WTC11 (cell line): Measurements from ENCODE around the gene FAM181A. TPM values are rescaled to one million over a fixed set of nuclear protein-coding genes. Genes with fewer than 3 reads are reported as not detected.

Source experiments
- ATAC-seq: fragments of 200-7000 bp; cut with Tn5 transposase; 2 replicates; pipeline ENCODE4 v1.10.0; 2021; ENCODE audit warnings: mild to moderate bottlenecking, moderate library complexity
- CTCF ChIA-PET: fragments of 300-600 bp; sonication (Branson Sonifier 250); formaldehyde crosslinking; loops from one replicate; lab custom pipeline; 2021; ENCODE audit warnings: antibody characterized with exemption; lab: Charles Lee
- POLR2A ChIA-PET: fragments of 350-600 bp; sonication (Branson Sonifier 250); formaldehyde crosslinking; loops from one replicate; lab custom pipeline; 2021; ENCODE audit warnings: antibody characterized with exemption; lab: Charles Lee
- DNase-seq: peaks from one replicate; pipeline ENCODE4 v3.0.0; 2021; ENCODE audit warnings: low spot score
- H3K27ac Mint-ChIP-seq: 2 replicates; pipeline ENCODE4 v1.8.0; 2021; ENCODE audit warnings: mixed read lengths
- H3K27me3 Mint-ChIP-seq: 2 replicates; pipeline ENCODE4 v1.8.0; 2021; ENCODE audit warnings: low read depth, mild to moderate bottlenecking, moderate library complexity, mixed read lengths
- H3K36me3 Mint-ChIP-seq: 2 replicates; pipeline ENCODE4 v1.8.0; 2021; ENCODE audit warnings: mixed read lengths
- H3K4me1 Mint-ChIP-seq: 2 replicates; pipeline ENCODE4 v1.8.0; 2022; ENCODE audit warnings: mixed read lengths
- H3K4me3 Mint-ChIP-seq: 2 replicates; pipeline ENCODE4 v1.8.0; 2021; ENCODE audit warnings: mild to moderate bottlenecking, moderate library complexity, mixed read lengths
- H3K9me3 Mint-ChIP-seq: 2 replicates; pipeline ENCODE4 v1.8.0; 2021; ENCODE audit warnings: mixed read lengths
- IRF2 ChIP-seq: sonication (generic); formaldehyde crosslinking; IDR thresholded peaks from 2 replicates; pipeline ENCODE4 v1.8.0; 2022; ENCODE audit warnings: low read depth, missing genetic modification reagents, borderline replicate concordance
- JAZF1 ChIP-seq: fragments of 250-450 bp; sonication (Bioruptor Pico); IDR thresholded peaks from 2 replicates; pipeline ENCODE4 v1.9.0; 2021; ENCODE audit warnings: moderate library complexity, mild to moderate bottlenecking, inconsistent platforms
- JUN ChIP-seq: sonication (generic); formaldehyde crosslinking; IDR thresholded peaks from 2 replicates; pipeline ENCODE4 v1.8.0; 2023; ENCODE audit warnings: mild to moderate bottlenecking, missing genetic modification reagents
- KAT7 ChIP-seq: sonication (generic); formaldehyde crosslinking; IDR thresholded peaks from 2 replicates; pipeline ENCODE4 v1.8.1; 2023; ENCODE audit warnings: missing genetic modification reagents, mild to moderate bottlenecking, borderline replicate concordance
- NR3C1 ChIP-seq: sonication (generic); formaldehyde crosslinking; conservative IDR thresholded peaks from 2 replicates; pipeline ENCODE4 v1.8.1; 2023; ENCODE audit warnings: low read depth, mild to moderate bottlenecking, missing genetic modification reagents
- RELA ChIP-seq: sonication (generic); formaldehyde crosslinking; IDR thresholded peaks from 2 replicates; pipeline ENCODE4 v1.8.1; 2022; ENCODE audit warnings: missing genetic modification reagents, mild to moderate bottlenecking, borderline replicate concordance
- SMAD4 ChIP-seq: sonication (generic); formaldehyde crosslinking; IDR thresholded peaks from 2 replicates; pipeline ENCODE4 v1.8.0; 2022; ENCODE audit warnings: mild to moderate bottlenecking, missing genetic modification reagents
- STAT6 ChIP-seq: sonication (generic); formaldehyde crosslinking; conservative IDR thresholded peaks from 2 replicates; pipeline ENCODE4 v1.8.1; 2023; ENCODE audit warnings: mild to moderate bottlenecking, low read depth, missing genetic modification reagents, moderate library complexity
- ZNF219 ChIP-seq: sonication (generic); formaldehyde crosslinking; IDR thresholded peaks from 2 replicates; pipeline ENCODE4 v1.8.0; 2023; ENCODE audit warnings: missing genetic modification reagents, mild to moderate bottlenecking, borderline replicate concordance
- ZNF232 ChIP-seq: sonication (generic); formaldehyde crosslinking; IDR thresholded peaks from 2 replicates; pipeline ENCODE4 v1.8.0; 2022; ENCODE audit warnings: mild to moderate bottlenecking, missing genetic modification reagents
- ZSCAN18 ChIP-seq: fragments of 250-450 bp; sonication (Bioruptor Pico); IDR thresholded peaks from 2 replicates; pipeline ENCODE4 v2.1.2; 2022; ENCODE audit warnings: mild to moderate bottlenecking, moderate library complexity
- total RNA-seq: library from RNA; stranded (reverse); gene quantifications from 3 replicates; pipeline ENCODE4 v1.2.3, GENCODE V29; 2021
- TF ChIP-seq, protein P1 (sequence below): sonication (generic); formaldehyde crosslinking; IDR thresholded peaks from 2 replicates; pipeline ENCODE4 v1.8.0; 2022; ENCODE audit warnings: missing genetic modification reagents
- TF ChIP-seq, protein P2 (sequence below): sonication (generic); formaldehyde crosslinking; IDR thresholded peaks from 2 replicates; pipeline ENCODE4 v1.8.0; 2023; ENCODE audit warnings: missing genetic modification reagents
- TF ChIP-seq, protein P3 (sequence below): fragments of 250-450 bp; sonication (Bioruptor Pico); IDR thresholded peaks from 2 replicates; pipeline ENCODE4 v1.9.0; 2021; ENCODE audit warnings: mild to moderate bottlenecking, borderline replicate concordance

FAM181A gene
- total RNA-seq, 1 experiment from 2014 or later, result not detected

DNA sequence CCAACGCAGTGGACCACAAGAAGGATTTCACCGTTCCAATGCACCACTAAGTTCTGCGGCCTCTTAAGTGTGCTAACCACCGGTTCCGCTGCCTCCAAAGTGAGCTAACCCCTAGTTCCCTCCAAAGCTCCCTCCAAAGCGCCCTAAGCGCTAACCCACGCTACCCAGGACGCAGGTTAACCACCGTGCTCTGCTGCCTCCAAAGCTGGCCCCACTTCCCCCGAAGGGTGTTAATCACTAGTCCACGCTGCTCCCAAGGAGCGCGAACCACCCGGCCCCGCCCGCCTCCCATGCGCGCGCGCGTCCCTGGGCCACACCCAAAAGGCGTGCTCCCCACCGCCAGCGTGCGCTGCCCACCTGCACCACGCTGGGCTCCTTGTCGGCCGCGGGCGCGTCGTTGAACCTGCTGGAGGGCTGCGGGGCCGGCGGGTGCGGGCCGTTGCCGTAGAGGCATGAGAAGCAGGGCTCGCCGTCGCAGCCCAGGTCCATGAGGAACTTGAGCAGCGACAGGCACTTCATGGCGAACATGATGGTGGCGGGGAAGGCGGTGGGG is 11.7 kb downstream of the FAM181A start:
- CTCF ChIA-PET, result interaction anchor here (0.7 to 7.1 kb wide), 49 partner anchors 8 to 826 kb away, joined by 3 to 230 read pairs (median 12); partner anchors contain the start of genes ASB2, CCDC197, DDX24 and FAM181A
- peaks cover 10% of the 10 kb centered on the region for H3K4me1 Mint-ChIP-seq
- H3K27ac Mint-ChIP-seq, result no peak overlapping the region

GRCh38 chr14:93939304-93940229 is 12.4 kb downstream of the FAM181A start:
- Mint-ChIP-seq H3K36me3 (no peaks in the 10 kb centered on the region), H3K4me3 (peak overlapping the region; percentile 57)
- CTCF ChIA-PET, result interaction anchor here (0.6 to 7.1 kb wide), 83 partner anchors 8 to 826 kb away, joined by 3 to 230 read pairs (median 6); partner anchors contain the start of genes ASB2, CCDC197, DDX24 and FAM181A
- TF ChIP-seq KAT7 (CRISPR knock-in tag), result 0 out of 2 replicates have a peak, but pooled peaks have one; percentile 91
- TF ChIP-seq, protein P1, sequence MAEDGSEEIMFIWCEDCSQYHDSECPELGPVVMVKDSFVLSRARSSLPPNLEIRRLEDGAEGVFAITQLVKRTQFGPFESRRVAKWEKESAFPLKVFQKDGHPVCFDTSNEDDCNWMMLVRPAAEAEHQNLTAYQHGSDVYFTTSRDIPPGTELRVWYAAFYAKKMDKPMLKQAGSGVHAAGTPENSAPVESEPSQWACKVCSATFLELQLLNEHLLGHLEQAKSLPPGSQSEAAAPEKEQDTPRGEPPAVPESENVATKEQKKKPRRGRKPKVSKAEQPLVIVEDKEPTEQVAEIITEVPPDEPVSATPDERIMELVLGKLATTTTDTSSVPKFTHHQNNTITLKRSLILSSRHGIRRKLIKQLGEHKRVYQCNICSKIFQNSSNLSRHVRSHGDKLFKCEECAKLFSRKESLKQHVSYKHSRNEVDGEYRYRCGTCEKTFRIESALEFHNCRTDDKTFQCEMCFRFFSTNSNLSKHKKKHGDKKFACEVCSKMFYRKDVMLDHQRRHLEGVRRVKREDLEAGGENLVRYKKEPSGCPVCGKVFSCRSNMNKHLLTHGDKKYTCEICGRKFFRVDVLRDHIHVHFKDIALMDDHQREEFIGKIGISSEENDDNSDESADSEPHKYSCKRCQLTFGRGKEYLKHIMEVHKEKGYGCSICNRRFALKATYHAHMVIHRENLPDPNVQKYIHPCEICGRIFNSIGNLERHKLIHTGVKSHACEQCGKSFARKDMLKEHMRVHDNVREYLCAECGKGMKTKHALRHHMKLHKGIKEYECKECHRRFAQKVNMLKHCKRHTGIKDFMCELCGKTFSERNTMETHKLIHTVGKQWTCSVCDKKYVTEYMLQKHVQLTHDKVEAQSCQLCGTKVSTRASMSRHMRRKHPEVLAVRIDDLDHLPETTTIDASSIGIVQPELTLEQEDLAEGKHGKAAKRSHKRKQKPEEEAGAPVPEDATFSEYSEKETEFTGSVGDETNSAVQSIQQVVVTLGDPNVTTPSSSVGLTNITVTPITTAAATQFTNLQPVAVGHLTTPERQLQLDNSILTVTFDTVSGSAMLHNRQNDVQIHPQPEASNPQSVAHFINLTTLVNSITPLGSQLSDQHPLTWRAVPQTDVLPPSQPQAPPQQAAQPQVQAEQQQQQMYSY (CRISPR knock-in tag), result peak; percentile 12; the same call in 1 of the 2 replicates
- TF ChIP-seq ZNF219 (CRISPR knock-in tag), result 0 out of 2 replicates have a peak, but pooled peaks have one; percentile 88
- TF ChIP-seq, protein P2, sequence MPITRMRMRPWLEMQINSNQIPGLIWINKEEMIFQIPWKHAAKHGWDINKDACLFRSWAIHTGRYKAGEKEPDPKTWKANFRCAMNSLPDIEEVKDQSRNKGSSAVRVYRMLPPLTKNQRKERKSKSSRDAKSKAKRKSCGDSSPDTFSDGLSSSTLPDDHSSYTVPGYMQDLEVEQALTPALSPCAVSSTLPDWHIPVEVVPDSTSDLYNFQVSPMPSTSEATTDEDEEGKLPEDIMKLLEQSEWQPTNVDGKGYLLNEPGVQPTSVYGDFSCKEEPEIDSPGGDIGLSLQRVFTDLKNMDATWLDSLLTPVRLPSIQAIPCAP, result peak; percentile 83
- TF ChIP-seq JUN (CRISPR knock-in tag), result 0 out of 2 replicates have a peak, but pooled peaks have one; percentile 27
- no peak for TF ChIP-seq JAZF1 (CRISPR knock-in tag)
- TF ChIP-seq SMAD4 (CRISPR knock-in tag), result no peak; the same call in 1 of the 2 replicates
- peak; percentile 60; the same call in 1 of the 2 replicates for TF ChIP-seq NR3C1 (CRISPR knock-in tag)
- no peak for TF ChIP-seq ZNF232
- peak; percentile 95; the same call in 1 of the 2 replicates for TF ChIP-seq RELA (CRISPR knock-in tag)
- TF ChIP-seq, protein P3, sequence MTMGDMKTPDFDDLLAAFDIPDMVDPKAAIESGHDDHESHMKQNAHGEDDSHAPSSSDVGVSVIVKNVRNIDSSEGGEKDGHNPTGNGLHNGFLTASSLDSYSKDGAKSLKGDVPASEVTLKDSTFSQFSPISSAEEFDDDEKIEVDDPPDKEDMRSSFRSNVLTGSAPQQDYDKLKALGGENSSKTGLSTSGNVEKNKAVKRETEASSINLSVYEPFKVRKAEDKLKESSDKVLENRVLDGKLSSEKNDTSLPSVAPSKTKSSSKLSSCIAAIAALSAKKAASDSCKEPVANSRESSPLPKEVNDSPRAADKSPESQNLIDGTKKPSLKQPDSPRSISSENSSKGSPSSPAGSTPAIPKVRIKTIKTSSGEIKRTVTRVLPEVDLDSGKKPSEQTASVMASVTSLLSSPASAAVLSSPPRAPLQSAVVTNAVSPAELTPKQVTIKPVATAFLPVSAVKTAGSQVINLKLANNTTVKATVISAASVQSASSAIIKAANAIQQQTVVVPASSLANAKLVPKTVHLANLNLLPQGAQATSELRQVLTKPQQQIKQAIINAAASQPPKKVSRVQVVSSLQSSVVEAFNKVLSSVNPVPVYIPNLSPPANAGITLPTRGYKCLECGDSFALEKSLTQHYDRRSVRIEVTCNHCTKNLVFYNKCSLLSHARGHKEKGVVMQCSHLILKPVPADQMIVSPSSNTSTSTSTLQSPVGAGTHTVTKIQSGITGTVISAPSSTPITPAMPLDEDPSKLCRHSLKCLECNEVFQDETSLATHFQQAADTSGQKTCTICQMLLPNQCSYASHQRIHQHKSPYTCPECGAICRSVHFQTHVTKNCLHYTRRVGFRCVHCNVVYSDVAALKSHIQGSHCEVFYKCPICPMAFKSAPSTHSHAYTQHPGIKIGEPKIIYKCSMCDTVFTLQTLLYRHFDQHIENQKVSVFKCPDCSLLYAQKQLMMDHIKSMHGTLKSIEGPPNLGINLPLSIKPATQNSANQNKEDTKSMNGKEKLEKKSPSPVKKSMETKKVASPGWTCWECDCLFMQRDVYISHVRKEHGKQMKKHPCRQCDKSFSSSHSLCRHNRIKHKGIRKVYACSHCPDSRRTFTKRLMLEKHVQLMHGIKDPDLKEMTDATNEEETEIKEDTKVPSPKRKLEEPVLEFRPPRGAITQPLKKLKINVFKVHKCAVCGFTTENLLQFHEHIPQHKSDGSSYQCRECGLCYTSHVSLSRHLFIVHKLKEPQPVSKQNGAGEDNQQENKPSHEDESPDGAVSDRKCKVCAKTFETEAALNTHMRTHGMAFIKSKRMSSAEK (CRISPR knock-in tag), result no peak
- TF ChIP-seq ZSCAN18 (CRISPR knock-in tag), result no peak

More for the DNA sequence above, 11.7 kb downstream of the FAM181A start:
- TF ChIP-seq ZNF232 (0 out of 2 replicates have a peak, but pooled peaks have one; percentile 15), JUN (CRISPR knock-in tag) (0 out of 2 replicates have a peak, but pooled peaks have one; percentile 10), STAT6 (CRISPR knock-in tag) (no peak), IRF2 (CRISPR knock-in tag) (0 out of 2 replicates have a peak, but pooled peaks have one; percentile 82)
- POLR2A ChIA-PET, result no interaction called here
- no peaks in the 10 kb centered on the region for H3K9me3 Mint-ChIP-seq
- no peaks in the 10 kb centered on the region for H3K36me3 Mint-ChIP-seq
- peak; percentile 46 for DNase-seq
- no peak for ATAC-seq
- peaks cover 30% of the 10 kb centered on the region for H3K27me3 Mint-ChIP-seq
- H3K4me3 Mint-ChIP-seq, result peak overlapping the region; percentile 57

More at GRCh38 chr14:93939304-93940229, 12.4 kb downstream of the FAM181A start:
- ATAC-seq (peak; percentile 90), DNase-seq (peak; percentile 93)
- Mint-ChIP-seq H3K27me3 (peaks cover 30% of the 10 kb centered on the region), H3K4me1 (peaks cover 10% of the 10 kb centered on the region), H3K27ac (no peak overlapping the region), H3K9me3 (no peaks in the 10 kb centered on the region)
- POLR2A ChIA-PET, result interaction anchor here (1.1 kb wide), 1 partner anchor 198 kb away, joined by 3 read pairs; no protein-coding TSS in a partner anchor
